ENCODE measurements around the gene HNRNPUL2.
"Not testable (repeated sequence)": the region's sequence is repeated elsewhere in the genome, so short reads cannot be mapped to it uniquely, and the experiment has no call there.

Gene HNRNPUL2

DNA sequence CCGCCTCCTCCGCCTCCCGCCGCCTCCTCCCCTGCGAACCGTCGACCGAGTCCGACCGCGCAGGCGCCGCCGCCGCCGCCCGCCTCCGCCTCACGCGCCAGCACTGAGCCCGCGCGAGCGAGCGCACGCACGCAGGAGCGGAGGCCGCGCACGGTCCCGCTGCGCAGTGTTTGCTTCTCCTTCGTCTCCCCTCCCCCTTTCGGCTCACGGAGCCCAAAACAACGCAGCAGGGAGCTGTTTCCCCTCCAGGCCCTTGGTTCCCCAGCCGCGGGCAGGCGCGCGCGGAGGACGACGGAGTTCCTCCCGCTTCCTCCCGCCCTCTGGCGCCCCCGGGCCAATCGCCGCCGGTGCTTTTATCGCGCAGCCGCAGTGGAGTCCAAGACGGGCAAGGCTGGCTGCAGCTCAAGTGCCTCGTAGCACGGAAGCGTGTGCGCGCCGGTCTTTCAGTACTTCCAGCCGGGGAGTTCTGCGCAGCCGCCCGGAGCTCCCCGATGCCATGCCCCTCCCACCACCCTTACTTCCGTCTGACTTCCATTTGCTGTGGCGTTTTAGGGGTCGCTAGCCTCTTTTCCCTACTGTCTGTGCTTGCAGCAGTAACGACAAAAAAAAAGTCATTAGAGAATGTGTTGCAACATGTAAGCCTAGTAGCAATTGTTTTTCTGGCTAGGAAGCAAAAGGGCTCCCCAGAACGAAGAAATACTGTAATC, at the start of gene HNRNPUL2:
Gene HNRNPUL2 (minus strand): TSS at position 293 of the 707 bp plus-strand sequence. CDS start 301 bp downstream, outside the sequence.
- DNase-seq (ENCODE audit: low spot score) = peak; percentile 96

DNA sequence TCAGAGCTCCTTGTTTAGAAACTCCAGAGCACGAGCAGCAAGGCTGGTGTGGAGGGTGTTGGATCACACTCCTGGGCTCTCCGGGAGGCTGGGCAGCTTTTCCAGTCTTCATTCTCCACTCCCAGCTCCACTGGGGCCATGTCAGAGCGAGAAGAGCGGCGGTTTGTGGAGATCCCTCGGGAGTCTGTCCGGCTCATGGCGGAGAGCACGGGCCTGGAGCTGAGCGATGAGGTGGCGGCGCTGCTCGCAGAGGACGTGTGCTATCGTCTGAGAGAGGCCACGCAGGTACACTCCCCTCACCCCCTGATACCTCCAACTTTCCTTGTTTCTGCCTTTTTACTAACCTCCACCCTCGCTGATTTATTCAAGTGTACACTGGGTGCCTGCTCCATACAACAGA, 48.4 kb upstream of the HNRNPUL2 start:
- DNase-seq (ENCODE audit: low spot score) = no peak

DNA sequence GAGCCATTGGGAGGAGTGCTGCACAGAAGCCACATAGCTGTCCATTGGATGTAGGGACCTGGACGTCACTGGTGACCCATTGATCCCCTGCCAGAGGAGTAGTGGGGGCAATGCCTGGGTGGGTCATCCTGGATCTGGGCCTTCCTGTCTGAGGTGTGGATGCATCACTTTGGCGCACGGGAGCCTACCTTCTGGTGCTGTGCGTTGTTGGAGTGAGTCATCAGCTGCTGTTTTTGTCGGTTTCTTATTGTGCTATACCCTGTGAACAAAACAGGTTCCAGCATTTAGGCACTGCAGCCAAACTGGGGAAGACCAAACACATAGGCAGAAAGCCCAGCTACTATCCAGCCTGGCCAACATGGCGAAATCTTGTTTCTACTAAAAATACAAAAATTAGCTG, 47.1 kb upstream of the HNRNPUL2 start:
- DNase-seq (ENCODE audit: low spot score) = no peak

GRCh38 chr11:62771144-62772021, 44.1 kb upstream of the HNRNPUL2 start, which contains the start of gene TAF6L:
TAF6L (plus strand) TSS chr11:62771396; CDS start chr11:62775784, 4,388 bp downstream.
- peak; percentile 99 for DNase-seq (ENCODE audit: low spot score)

DNA sequence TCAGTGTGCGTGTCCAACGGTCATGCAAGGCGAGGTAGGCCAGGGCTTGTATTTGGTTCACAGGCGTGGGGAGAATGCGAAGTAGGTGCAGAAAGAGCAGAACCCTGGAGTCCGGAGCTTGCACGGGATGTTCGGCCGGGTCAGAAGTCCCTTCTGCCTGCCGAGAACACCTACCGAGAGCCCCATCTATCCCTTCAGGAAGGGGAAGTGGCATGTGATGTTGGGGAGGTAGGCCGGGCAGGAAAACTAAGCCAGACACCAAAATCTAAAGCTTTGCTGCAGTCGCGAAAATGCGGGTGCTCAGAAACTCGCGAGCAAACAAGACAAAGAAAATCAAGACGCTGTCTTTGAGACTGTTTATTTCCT, 43.5 kb upstream of the HNRNPUL2 start:
- peak; percentile 67 for DNase-seq (ENCODE audit: low spot score)

- not testable (repeated sequence) for DNase-seq (ENCODE audit: low spot score)
Observed at GRCh38 chr11:62760867-62761227, 33.6 kb upstream of the HNRNPUL2 start.

DNA sequence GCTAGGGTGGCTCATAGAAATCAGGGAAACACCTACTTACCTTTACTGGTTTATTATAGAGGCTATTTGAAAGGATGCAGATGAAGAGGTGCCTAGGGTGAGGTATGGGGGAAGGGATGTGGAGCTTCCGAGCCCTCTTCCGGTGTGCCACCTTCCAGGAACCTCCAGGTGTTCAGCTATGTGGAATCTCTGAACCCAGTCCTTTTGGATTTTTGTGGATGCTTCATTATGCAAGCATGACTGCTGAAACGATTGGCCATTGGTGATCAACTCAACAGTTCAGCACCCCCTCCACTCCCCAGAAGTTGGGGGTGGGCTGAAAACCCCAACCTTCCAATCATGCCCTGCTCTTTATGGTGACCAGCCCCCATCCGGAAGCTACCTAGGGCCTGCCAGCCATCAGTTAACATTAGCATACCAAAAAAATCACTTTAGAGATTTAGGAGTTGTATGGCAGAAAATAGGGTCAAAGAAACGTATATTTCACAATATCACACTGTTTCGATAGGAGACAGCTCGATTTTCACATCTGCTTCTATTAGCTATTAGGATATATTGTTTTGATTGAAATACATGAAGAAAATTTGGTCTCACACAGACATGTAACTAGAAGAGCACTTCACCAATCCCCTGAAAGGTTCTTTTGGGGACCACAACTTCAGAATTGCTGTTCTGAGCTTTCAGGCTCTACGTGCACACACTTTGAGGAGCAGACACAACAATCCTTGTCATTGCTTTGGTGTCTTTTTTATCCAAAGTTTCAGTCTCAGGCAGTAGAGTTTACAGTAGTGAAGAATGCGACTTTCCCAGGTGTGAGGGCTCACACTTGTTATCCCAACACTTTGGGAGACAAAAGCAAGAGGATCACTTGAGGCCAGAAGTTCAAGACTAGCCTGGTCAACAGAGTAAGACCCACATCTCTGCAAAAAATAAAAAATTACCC, 30.9 kb upstream of the HNRNPUL2 start:
- DNase-seq (ENCODE audit: low spot score) = peak; percentile 31

DNA sequence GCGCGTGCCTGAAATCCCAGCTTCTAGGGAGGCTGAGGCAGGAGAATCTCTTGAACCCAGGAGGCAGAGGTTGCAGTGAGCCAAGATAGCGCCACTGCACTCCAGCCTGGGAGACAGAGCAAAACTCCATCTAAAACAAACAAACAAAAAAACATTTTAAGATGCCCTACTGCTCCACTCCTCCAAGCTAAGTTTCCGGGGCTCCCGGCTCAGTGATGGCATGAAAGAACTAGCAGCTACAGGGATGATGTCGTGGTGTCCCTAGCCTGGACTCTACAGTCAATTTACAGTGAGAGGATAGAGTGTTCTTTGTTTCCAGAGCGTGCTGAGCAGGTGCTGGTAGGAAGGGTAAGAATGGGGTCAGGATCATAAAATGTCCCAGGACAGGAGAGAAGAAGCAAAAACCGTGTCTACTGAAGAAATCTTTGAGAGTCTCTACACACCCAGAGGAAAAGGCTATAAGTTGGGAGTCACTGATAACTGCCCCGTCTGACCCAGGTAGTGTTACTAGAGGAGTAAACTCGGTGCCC, 27.9 kb upstream of the HNRNPUL2 start:
- no peak for DNase-seq (ENCODE audit: low spot score)

- DNase-seq (ENCODE audit: low spot score) = peak; percentile 91
Observed at GRCh38 chr11:62753736-62754603, 26.7 kb upstream of the HNRNPUL2 start, which contains the start of gene ZBTB3. ZBTB3 (minus strand) TSS chr11:62754160; CDS start chr11:62753664, 496 bp downstream.

- DNase-seq (ENCODE audit: low spot score) = no peak
Observed at GRCh38 chr11:62752994-62753735, 25.9 kb upstream of the HNRNPUL2 start.

DNA sequence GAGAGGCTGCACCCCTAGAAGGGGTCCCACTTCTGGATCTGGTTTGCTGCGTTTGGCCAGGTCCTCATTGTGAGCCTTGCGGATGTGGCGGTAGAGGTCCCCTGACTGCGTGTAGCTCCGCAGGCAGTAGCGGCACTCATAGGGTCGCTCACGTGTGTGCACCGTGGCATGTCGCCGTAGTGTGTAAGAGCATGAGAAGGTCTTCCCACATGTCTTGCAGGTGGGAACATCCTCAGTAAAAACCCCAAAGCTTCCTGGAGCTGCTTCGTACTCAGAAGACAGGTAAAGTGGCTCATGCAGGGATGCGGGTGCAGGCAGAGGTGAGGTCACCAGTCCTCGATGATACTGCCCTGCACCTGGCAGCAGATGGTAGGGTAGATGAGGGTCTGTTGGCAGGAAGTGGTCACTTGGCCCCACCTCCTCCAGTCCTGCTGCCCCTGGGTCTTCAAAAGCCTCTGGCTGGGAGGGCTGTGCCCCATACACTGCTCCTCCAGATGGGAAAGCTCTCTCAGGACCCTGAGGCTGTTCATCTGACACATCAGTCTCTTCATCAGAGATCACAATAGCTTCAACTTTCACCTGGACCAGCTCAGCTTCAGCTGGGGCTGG, 25.0 kb upstream of the HNRNPUL2 start:
- DNase-seq (ENCODE audit: low spot score) = no peak

DNA sequence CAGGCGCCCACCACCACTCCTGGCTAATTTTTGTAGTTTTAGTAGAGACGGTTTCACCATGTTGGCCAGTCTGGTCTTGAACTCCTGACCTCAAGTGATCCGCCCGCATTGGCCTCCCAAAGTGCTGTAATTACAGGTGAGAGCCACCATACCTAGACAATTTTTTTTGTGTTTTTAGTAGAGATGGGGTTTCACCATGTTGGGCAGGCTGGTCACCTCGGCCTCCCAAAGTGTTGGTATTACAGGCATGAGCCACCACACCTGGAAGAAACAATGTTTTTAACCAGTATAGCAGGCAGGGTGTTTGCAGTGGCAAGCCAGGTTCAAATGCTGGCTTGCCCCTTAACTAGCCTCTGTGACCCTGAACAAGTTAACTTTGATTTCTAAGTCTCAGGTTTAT, 22.7 kb upstream of the HNRNPUL2 start:
- not testable (repeated sequence) for DNase-seq (ENCODE audit: low spot score)

DNA sequence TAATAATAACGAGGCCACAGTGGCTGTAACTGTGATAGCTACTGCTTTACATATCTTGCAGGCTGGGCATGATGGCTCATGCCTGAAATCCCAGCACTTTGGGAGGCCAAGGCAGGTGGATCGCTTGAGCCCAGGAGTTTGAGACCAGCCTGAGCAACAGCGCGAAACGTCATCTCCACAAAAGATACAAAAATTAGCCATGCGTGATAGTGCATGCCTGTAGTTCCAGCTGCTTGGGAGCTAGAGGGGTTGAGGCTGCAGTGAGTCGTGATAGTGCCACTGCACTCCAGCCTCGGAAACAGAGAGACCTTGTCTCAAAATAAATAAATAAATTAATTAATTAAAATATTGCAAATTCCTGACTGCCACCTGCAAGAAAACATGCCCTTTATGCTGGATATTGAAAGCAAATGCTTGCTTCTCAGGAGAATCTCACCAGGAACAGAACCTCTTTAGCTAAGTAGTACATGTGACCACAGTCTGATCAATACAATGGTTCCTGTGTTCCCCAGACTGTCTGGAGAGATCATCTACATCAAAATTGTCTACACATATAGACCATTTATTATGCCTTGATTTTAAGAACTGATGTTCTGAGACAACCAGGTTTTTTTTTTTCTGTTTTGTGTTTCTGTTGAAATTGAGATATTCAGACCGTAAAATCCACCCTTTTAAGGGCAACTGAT, 20.4 kb upstream of the HNRNPUL2 start:
- no peak for DNase-seq (ENCODE audit: low spot score)

DNA sequence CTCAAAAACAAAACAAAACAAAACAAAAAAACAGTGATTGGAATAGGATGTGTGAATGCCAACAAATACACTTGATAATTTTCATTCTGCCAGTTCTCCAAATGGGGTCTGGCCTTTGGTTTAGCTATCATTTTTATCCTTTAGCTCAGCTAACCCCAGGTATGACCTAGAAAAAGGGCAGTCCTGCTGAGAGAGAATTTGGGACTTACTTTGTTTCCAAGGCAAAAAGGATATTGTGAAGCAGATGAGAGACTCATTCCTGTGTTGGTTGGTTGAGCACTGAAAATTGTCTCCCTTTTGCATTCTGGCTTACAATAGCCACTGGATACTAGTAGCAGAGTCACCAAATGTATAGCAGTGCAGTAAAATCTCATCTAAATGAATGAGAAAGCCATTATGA, 9.9 kb upstream of the HNRNPUL2 start:
- DNase-seq (ENCODE audit: low spot score) = no peak

DNA sequence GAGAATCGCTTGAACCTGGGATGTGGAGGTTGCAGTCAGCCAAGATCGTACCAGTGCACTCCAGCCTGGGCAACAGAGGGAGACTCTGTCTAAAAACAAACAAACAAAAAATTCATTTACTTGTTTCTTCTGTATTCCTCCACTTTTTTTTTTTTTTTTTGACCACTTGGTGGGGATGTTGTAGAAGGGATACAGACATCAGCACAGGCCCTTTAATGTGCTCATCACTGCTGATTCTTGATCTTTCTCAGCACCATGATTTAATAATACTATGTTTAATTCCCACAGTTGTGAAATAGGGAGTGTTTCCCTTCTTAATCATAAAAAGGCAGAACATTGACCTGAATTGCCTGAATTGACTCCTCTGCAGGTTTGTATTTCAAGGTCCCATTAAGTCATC, 5.6 kb upstream of the HNRNPUL2 start:
- DNase-seq (ENCODE audit: low spot score) = no peak

DNA sequence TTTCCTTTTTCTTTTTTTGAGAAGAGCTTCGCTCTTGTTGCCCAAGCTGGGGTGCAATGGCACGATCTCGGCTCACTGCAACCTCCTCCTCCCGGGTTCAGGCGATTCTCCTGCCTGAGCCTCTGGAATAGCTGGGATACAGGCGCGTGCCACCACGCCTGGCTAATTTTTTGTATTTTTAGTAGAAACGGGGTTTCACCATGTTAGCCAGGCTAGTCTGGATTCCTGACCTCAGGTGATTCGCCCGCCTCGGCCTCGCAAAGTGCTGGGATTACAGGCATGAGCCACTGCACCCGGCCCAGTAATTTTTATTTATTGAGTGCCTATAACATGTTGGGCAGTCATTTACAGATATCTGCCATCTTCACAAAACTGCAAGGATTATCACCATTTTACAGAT, 2.8 kb upstream of the HNRNPUL2 start:
- DNase-seq (ENCODE audit: low spot score) = not testable (repeated sequence)

DNA sequence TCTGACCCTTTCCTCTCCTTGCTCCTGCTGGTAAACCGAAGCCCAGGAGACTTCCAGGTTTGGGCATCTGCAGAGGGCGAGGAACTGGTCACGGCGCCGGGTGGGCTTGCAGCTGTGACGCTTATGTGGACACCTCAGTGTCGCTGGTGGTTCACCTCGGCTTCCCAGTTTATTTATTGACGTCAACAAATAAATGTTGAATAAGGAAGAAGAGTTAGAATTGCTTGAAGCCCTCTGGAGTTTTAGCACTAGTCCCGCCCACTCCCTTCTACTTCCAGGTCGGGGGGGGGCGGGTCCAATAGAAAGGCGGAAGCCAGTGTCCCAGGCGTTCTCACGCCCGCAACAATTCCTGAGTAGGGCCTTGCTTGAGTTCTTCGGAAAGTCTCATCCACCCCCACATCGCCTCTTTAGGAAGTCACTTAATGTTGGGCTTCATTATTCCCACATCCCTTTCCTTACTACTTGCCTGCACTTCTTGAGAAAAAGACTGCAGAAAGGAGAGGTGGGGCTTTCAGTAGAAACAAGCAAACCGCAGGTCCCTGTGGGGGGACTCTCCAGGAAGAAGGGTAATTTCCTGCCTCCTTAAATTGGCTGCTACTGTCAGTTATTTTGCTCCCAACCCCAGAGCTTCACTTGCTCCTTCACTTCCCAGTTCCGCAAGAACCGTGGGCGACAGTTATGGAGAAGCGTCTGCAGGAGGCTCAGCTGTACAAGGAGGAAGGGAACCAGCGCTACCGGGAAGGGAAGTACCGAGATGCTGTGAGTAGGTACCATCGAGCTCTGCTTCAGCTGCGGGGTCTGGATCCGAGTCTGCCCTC, 1.1 kb upstream of the HNRNPUL2 start, which contains the start of gene TTC9C:
Gene TTC9C (plus strand): TSS at position 316 of the 818 bp plus-strand sequence. CDS start 363 bp downstream, at position 679.
- peak; percentile 82 for DNase-seq (ENCODE audit: low spot score)

DNA sequence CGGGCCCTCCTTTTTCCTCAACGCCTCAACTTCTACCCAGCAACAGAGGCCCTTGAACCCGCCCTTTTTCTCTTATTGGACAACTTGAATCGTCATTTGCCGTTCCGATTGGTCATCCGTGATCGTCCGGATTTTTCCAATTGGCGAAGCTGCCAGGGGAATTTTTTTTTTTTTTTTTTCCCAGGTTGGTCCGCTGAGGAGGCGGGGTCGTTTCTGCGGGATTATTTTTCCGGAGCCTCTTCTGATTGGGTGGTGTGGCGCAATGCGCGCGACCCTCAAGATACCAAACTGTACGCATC, 564 bp upstream of the HNRNPUL2 start:
- peak; percentile 79 for DNase-seq (ENCODE audit: low spot score)

All from iPS-NIHi11 (cell line).